Fibroblast of villous mesenchyme (primary cell): ENCODE measurements around the gene NET1. TPM values are rescaled to one million over a fixed set of nuclear protein-coding genes. Genes with fewer than 3 reads are reported as not detected.

ENCODE experiments used
- DNase-seq: peaks from one replicate; pipeline ENCODE4 v3.0.0-alpha.2; 2010; ENCODE audit warnings: low read depth
- H3K4me3 ChIP-seq: 2 replicates; pipeline ENCODE4 v1.5.1; 2011; ENCODE audit warnings: low read depth, mild to moderate bottlenecking, low read length
- total RNA-seq: library from RNA; depleted of rRNA; stranded (reverse); fragments of >200 nt; gene quantifications from 2 replicates; pipeline ENCODE4 v1.2.3, GENCODE V29; 2012
- TF ChIP-seq, protein P1 (sequence below): IDR thresholded peaks from 2 replicates; pipeline ENCODE4 v1.5.1; 2012; ENCODE audit warnings: low read depth, mild to moderate bottlenecking, low read length; ENCODE audit not compliant: insufficient read depth

The NET1 gene
- total RNA-seq, 1 donor, result 23.3 TPM

DNA sequence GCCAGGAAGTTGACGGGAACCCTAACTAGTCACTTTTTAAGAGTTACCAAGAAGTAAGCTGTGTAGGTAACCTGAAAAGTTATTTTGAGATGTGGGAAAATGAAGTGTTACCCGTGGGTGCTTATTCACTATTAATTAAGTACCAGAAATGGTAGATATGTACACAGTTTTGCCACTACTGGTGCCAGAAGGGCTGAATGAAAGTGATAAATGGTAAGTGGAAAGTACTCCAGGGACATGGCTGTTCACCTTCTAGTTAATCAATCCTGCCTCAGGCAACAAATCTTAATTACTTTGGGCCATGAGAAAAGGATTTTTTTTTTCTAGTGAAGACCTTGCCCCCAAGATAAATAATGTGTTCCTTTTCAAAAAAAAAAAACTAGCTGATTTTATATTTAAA, 15.8 kb downstream of the NET1 start:
- H3K4me3 ChIP-seq, result no peak overlapping the region
- TF ChIP-seq, protein P1, sequence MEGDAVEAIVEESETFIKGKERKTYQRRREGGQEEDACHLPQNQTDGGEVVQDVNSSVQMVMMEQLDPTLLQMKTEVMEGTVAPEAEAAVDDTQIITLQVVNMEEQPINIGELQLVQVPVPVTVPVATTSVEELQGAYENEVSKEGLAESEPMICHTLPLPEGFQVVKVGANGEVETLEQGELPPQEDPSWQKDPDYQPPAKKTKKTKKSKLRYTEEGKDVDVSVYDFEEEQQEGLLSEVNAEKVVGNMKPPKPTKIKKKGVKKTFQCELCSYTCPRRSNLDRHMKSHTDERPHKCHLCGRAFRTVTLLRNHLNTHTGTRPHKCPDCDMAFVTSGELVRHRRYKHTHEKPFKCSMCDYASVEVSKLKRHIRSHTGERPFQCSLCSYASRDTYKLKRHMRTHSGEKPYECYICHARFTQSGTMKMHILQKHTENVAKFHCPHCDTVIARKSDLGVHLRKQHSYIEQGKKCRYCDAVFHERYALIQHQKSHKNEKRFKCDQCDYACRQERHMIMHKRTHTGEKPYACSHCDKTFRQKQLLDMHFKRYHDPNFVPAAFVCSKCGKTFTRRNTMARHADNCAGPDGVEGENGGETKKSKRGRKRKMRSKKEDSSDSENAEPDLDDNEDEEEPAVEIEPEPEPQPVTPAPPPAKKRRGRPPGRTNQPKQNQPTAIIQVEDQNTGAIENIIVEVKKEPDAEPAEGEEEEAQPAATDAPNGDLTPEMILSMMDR, result no peak
- no peak for DNase-seq

DNA sequence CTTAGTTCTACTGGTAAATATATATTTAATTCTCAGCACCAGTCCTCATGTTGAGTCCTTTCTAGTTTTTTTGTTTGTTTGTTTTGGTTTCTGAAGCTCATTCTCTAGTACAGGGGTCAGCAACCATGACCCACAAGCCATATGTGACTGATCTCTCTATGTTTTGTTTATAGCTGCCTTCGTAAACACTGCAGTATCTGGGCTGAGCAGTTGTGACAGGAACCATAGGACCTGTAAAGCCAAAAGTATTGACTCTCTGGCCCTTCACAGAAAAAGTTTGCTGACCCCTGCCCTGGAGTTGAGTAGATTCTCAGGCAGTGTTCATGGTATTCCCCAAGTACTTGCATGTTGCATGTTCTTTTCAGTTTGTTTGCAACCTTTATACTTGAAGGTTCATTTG, 20.8 kb downstream of the NET1 start:
- DNase-seq, result peak; percentile 59
- TF ChIP-seq, protein P1, result no peak
- no peak overlapping the region for H3K4me3 ChIP-seq

DNA sequence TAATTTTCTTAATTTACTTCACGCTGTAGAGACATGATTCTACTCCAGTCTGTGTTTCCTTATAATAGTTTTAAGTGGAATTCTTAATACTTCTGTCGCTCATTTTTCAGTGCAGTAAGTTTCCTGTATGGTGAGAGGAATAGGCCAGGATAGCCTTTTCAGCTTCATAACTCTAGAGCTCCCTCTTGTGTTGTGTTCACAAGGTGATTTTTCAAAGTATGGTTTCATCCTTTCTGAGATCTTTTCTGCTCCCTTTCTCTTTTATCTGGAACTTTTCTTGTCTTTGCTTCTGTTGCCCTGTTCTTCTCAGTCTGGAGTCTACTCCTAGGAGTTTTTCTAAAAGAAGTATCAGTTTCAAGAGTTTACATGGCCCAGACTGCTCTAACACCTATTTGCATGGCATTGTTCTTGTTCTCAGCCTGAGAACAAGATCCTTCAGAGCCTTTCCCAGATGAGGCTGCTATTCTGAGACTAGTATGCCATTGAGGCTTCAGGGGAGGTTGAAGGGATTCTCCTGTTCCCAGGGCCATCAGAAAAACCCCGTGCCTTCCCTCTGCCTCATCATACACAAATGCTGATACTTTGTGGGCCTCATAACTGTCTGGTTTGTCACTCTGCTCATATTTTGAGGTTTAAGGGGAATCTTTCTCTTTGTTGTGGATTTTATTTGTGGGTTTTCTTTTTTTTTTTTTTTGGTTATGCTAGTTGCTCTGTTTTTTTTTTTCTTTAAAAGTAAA, 21.8 kb downstream of the NET1 start:
- no peak overlapping the region for H3K4me3 ChIP-seq
- peak; percentile 66 for DNase-seq
- TF ChIP-seq, protein P1, result peak; percentile 76

DNA sequence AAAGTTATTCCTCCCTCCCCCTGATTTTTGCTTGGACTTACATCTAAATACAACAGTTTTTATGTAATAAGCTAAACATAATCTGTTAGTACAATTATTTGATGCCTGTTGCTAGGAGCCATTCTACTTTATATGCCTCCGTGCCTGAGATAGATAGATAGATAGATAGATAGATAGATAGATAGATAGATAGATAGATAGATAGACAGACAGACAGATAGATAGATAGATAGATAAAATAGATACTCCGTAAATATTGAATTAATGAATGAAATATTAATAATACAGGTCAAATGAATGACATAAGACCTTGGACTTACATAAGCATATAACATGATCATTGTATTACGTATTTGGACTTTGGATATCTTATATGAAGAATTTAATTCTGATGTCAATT, 23.0 kb downstream of the NET1 start:
- TF ChIP-seq, protein P1, result no peak
- no peak for DNase-seq
- no peak overlapping the region for H3K4me3 ChIP-seq

DNA sequence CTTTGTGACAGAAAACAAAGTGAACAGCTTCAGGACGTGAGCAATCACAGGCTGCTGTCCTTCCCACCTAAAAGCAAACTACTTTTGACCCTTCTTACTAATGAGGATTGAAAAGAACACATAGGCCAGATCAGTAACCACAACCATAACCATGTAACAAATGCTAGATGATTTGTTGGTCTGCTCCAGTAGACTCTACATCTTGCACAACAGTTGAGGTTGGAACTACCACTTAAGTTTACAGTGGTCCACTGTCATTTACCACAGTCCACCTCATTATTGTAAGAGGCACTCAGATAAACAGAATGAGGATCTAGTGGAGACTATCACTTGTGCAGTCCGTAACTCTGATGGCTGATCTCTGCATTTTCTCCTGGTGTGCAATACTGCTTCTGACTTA, 27.8 kb downstream of the NET1 start:
- TF ChIP-seq, protein P1, result no peak
- no peak for DNase-seq
- H3K4me3 ChIP-seq, result no peak overlapping the region

DNA sequence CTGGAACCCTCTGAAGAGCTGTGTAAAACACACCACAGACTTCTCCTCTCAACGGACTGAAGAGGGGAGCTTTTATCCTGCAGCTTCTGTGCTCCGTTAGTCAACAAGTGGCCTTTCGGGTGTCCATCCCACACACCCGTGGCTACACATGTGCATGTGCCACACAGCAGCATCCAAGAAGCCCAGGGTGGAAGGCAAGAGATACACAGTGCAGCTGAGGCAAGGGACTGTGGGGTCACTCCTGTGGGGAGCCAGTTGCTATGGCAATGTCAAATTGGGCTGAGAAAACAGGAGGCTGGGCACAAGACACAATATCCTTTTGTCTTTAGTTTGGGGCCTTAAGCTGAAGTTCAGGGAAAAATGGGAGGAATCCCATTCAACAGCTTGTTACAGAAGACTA, 28.7 kb downstream of the NET1 start:
- no peak overlapping the region for H3K4me3 ChIP-seq
- DNase-seq, result no peak
- TF ChIP-seq, protein P1, result no peak
